Loucy (cell line): ENCODE results near the gene OR5T1.

Experiments
- H2AFZ ChIP-seq: fragments of 200-600 bp; sonication (generic); 2 replicates; pipeline ENCODE4 v1.6.0; 2016; ENCODE audit warnings: antibody characterized with exemption, mild to moderate bottlenecking, low read length, moderate library complexity
- H3F3A ChIP-seq: fragments of 200-600 bp; 2 replicates; pipeline ENCODE4 v1.6.0; 2016; ENCODE audit warnings: antibody characterized with exemption, low read depth, mild to moderate bottlenecking
- H3K27me3 ChIP-seq: fragments of 200-600 bp; sonication (generic); 2 replicates; pipeline ENCODE4 v1.6.1; 2014; ENCODE audit warnings: low read length, mild to moderate bottlenecking; ENCODE audit not compliant: insufficient read depth, poor library complexity, severe bottlenecking
- H3K36me3 ChIP-seq: fragments of 200-600 bp; sonication (generic); 2 replicates; pipeline ENCODE4 v1.6.1; 2016; ENCODE audit warnings: low read length; ENCODE audit not compliant: insufficient read depth
- H3K4me1 ChIP-seq: fragments of 200-600 bp; sonication (generic); 2 replicates; pipeline ENCODE4 v1.5.1; 2014; ENCODE audit warnings: low read length, mild to moderate bottlenecking; ENCODE audit not compliant: insufficient read depth, poor library complexity, severe bottlenecking
- H3K4me2 ChIP-seq: fragments of 200-600 bp; sonication (generic); 2 replicates; pipeline ENCODE4 v1.6.0; 2014; ENCODE audit warnings: antibody characterized with exemption, low read length, low read depth, mild to moderate bottlenecking; ENCODE audit not compliant: poor library complexity, severe bottlenecking
- H3K4me3 ChIP-seq: fragments of 200-600 bp; sonication (generic); 2 replicates; pipeline ENCODE4 v1.5.1; 2014; ENCODE audit warnings: low read length, mild to moderate bottlenecking, mixed read lengths; ENCODE audit not compliant: poor library complexity, severe bottlenecking
- H3K79me2 ChIP-seq: fragments of 200-600 bp; sonication (generic); 2 replicates; pipeline ENCODE4 v1.6.1; 2014; ENCODE audit warnings: low read length; ENCODE audit not compliant: insufficient read depth
- H3K9ac ChIP-seq: fragments of 200-600 bp; sonication (generic); 2 replicates; pipeline ENCODE4 v1.6.0; 2014; ENCODE audit warnings: mild to moderate bottlenecking, low read depth, low read length, moderate library complexity; ENCODE audit not compliant: poor library complexity, severe bottlenecking
- H3K9me2 ChIP-seq: fragments of 200-600 bp; sonication (generic); replicated peaks from 2 replicates; pipeline ENCODE4 v1.6.1; 2016; ENCODE audit warnings: low read depth, low read length, mixed read lengths
- H3K9me3 ChIP-seq: fragments of 200-600 bp; sonication (generic); 2 replicates; pipeline ENCODE4 v1.6.1; 2014; ENCODE audit warnings: mild to moderate bottlenecking, antibody characterized with exemption, low read length, low read depth; ENCODE audit not compliant: insufficient read depth
- H4K20me1 ChIP-seq: fragments of 200-600 bp; sonication (generic); 2 replicates; pipeline ENCODE4 v1.6.0; 2014; ENCODE audit warnings: antibody characterized with exemption, low read length, mild to moderate bottlenecking; ENCODE audit not compliant: insufficient read depth, poor library complexity, severe bottlenecking
- EZH2phosphoT487 ChIP-seq: fragments of 200-600 bp; IDR thresholded peaks from 2 replicates; pipeline ENCODE4 v1.6.1; 2018; ENCODE audit warnings: antibody characterized with exemption, mild to moderate bottlenecking, moderate library complexity, borderline replicate concordance
- TF ChIP-seq, protein P1 (sequence below): fragments of 200-600 bp; sonication (generic); conservative IDR thresholded peaks from 2 replicates; pipeline ENCODE4 v1.5.1; 2014; ENCODE audit warnings: mild to moderate bottlenecking, antibody characterized with exemption, low read length

OR5T1 gene

GRCh38 chr11:56271092-56271491, 2.9 kb upstream of the OR5T1 start:
- H3K4me3 ChIP-seq, result no peak overlapping the region
- H3K36me3 ChIP-seq, result no peaks in the 10 kb centered on the region
- no peaks in the 10 kb centered on the region for H3K4me1 ChIP-seq
- no peaks in the 10 kb centered on the region for H3F3A ChIP-seq
- no peaks in the 10 kb centered on the region for H3K9me3 ChIP-seq
- H3K27me3 ChIP-seq, result no peaks in the 10 kb centered on the region
- H4K20me1 ChIP-seq, result no peaks in the 10 kb centered on the region
- H3K9me2 ChIP-seq, result no peaks in the 10 kb centered on the region
- H3K79me2 ChIP-seq, result no peaks in the 10 kb centered on the region
- no peak overlapping the region for H3K4me2 ChIP-seq
- no peak overlapping the region for H2AFZ ChIP-seq
- TF ChIP-seq EZH2phosphoT487, result no peak
- TF ChIP-seq, protein P1, sequence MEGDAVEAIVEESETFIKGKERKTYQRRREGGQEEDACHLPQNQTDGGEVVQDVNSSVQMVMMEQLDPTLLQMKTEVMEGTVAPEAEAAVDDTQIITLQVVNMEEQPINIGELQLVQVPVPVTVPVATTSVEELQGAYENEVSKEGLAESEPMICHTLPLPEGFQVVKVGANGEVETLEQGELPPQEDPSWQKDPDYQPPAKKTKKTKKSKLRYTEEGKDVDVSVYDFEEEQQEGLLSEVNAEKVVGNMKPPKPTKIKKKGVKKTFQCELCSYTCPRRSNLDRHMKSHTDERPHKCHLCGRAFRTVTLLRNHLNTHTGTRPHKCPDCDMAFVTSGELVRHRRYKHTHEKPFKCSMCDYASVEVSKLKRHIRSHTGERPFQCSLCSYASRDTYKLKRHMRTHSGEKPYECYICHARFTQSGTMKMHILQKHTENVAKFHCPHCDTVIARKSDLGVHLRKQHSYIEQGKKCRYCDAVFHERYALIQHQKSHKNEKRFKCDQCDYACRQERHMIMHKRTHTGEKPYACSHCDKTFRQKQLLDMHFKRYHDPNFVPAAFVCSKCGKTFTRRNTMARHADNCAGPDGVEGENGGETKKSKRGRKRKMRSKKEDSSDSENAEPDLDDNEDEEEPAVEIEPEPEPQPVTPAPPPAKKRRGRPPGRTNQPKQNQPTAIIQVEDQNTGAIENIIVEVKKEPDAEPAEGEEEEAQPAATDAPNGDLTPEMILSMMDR, result no peak
- H3K9ac ChIP-seq, result no peak overlapping the region

GRCh38 chr11:56292154-56292553, 18.2 kb downstream of the OR5T1 start, which contains the start of gene OR8H1:
Gene OR8H1, minus strand, starts transcription at chr11:56292254. Its CDS starts 1,192 bp downstream, at chr11:56291062.
- H3K4me2 ChIP-seq, result no peak within 1 kb of the TSS

DNA sequence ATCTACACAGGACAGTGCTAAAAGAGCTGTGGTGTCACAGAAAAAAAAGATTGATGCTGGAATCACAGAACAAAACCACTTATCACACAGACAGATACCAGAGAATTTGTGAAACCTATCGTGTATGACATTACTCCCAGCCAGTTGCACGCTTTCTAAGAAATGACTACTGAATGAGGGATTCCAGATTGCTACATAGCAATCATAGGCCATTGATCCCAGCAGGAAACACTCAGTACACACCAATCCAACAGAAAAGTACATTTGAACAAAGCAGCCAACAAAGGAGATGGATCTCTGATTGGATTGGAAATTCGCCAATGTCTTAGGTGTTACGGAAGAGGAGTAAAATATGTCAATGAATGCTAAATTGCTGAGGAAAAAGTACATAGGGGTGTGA, 22.9 kb downstream of the OR5T1 start:
- H2AFZ ChIP-seq, result no peak overlapping the region
- no peaks in the 10 kb centered on the region for H3K9me3 ChIP-seq
- H3K9ac ChIP-seq, result no peak overlapping the region

More at GRCh38 chr11:56292154-56292553, 18.2 kb downstream of the OR5T1 start, which contains the start of gene OR8H1:
- H3K36me3 ChIP-seq, result no peaks in the 10 kb centered on the region
- no peak within 1 kb of the TSS for H3K4me3 ChIP-seq
- no peaks in the 10 kb centered on the region for H4K20me1 ChIP-seq
- H3K4me1 ChIP-seq, result no peaks in the 10 kb centered on the region
- H3F3A ChIP-seq, result no peaks in the 10 kb centered on the region
- no peak within 1 kb of the TSS for H3K9ac ChIP-seq
- no peaks in the 10 kb centered on the region for H3K9me2 ChIP-seq
- H2AFZ ChIP-seq, result no peak within 1 kb of the TSS
- TF ChIP-seq, protein P1, result no peak
- no peaks in the 10 kb centered on the region for H3K27me3 ChIP-seq
- no peaks in the 10 kb centered on the region for H3K79me2 ChIP-seq
- no peaks in the 10 kb centered on the region for H3K9me3 ChIP-seq

More for the DNA sequence above, 22.9 kb downstream of the OR5T1 start:
- Histone ChIP-seq H3F3A (no peaks in the 10 kb centered on the region), H4K20me1 (no peaks in the 10 kb centered on the region), H3K9me2 (no peaks in the 10 kb centered on the region), H3K27me3 (no peaks in the 10 kb centered on the region), H3K4me3 (no peak overlapping the region), H3K79me2 (no peaks in the 10 kb centered on the region), H3K4me2 (no peak overlapping the region), H3K36me3 (no peaks in the 10 kb centered on the region), H3K4me1 (no peaks in the 10 kb centered on the region)
- TF ChIP-seq, protein P1, result no peak
- TF ChIP-seq EZH2phosphoT487, result no peak
